HCT116 (cell line): Measurements from ENCODE around the gene PTPRCAP.

Source experiments
- ATF3 ChIP-seq: IDR thresholded peaks from 2 replicates; pipeline ENCODE4 v1.6.1; 2012
- CEBPB ChIP-seq: IDR thresholded peaks from 2 replicates; pipeline ENCODE4 v1.6.1; 2012; ENCODE audit warnings: low read depth
- CTCF ChIP-seq, 3 experiments: fragments of 200-600 bp in 1 of 3; sonication (generic) in 1 of 3; IDR thresholded peaks in 2 of 3; conservative IDR thresholded peaks in 1 of 3; 2 replicates each; pipeline ENCODE4 v1.5.1; 2012 to 2017; ENCODE audit warnings: low read depth in 2 of 3, low read length in 2 of 3, antibody characterized with exemption in 1 of 3, borderline replicate concordance in 1 of 3, control low read depth in 1 of 3, mild to moderate bottlenecking in 1 of 3, mixed read lengths in 1 of 3, mixed run types in 1 of 3, moderate library complexity in 1 of 3; ENCODE audit not compliant: insufficient read depth in 1 of 3
- FOSL1 ChIP-seq: IDR thresholded peaks from 2 replicates; pipeline ENCODE4 v1.6.1; 2012; ENCODE audit warnings: low read depth
- POLR2A ChIP-seq: IDR thresholded peaks from 2 replicates; pipeline ENCODE4 v1.7.0; 2011; ENCODE audit warnings: borderline replicate concordance; ENCODE audit not compliant: insufficient read depth, insufficient read length; ENCODE audit errors: extremely low read depth
- POLR2AphosphoS5 ChIP-seq: IDR thresholded peaks from 2 replicates; pipeline ENCODE4 v1.6.1; 2011; ENCODE audit warnings: mild to moderate bottlenecking, low read depth, low read length, moderate library complexity
- RAD21 ChIP-seq: IDR thresholded peaks from 2 replicates; pipeline ENCODE4 v1.6.1; 2012; ENCODE audit warnings: low read depth, mild to moderate bottlenecking
- TCF7L2 ChIP-seq: IDR thresholded peaks from 2 replicates; pipeline ENCODE4 v1.7.0; 2011; ENCODE audit warnings: borderline replicate concordance, inconsistent platforms; ENCODE audit not compliant: insufficient read depth, insufficient read length; ENCODE audit errors: extremely low read depth
- YY1 ChIP-seq: IDR thresholded peaks from 2 replicates; pipeline ENCODE4 v1.6.1; 2011; ENCODE audit warnings: low read length, low read depth, moderate library complexity, mild to moderate bottlenecking; ENCODE audit not compliant: insufficient replicate concordance; ENCODE audit errors: extremely low read depth

GRCh38 chr11:67391304-67392182 lies 45.9 kb downstream of the PTPRCAP start, which contains the start of gene RAD9A:
- no peak for TF ChIP-seq ATF3
- TF ChIP-seq CEBPB: no peak
- no peak for TF ChIP-seq CTCF (IDR thresholded peaks at IDR 0.05 in 2 of 3, conservative IDR thresholded peaks at IDR 0.05 in 1 of 3; ENCODE audit: borderline replicate concordance in 1 of 3, insufficient read depth in 1 of 3, low read depth in 2 of 3, low read length in 2 of 3)
- no peak for TF ChIP-seq FOSL1
- TF ChIP-seq POLR2AphosphoS5: peak; percentile 64
- no peak for TF ChIP-seq POLR2A
- no peak for TF ChIP-seq RAD21
- no peak for TF ChIP-seq TCF7L2
- no peak for TF ChIP-seq YY1
